Liver (tissue), 3 donors: ENCODE measurements around the gene POLDIP3.

Source experiments
- SP1 ChIP-seq: IDR thresholded peaks from 2 replicates; pipeline ENCODE4 v1.6.1; 2018; ENCODE audit warnings: antibody characterized with exemption, mild to moderate bottlenecking
- TF ChIP-seq, protein P1 (sequence below): fragments of 150-350 bp; IDR thresholded peaks from 2 replicates; pipeline ENCODE4 v1.5.1; 2017; ENCODE audit warnings: improper control_type of control experiment, low read depth, low read length; ENCODE audit not compliant: missing input control
- donor health status: healthy.
- donor health status: healthy.

DNA sequence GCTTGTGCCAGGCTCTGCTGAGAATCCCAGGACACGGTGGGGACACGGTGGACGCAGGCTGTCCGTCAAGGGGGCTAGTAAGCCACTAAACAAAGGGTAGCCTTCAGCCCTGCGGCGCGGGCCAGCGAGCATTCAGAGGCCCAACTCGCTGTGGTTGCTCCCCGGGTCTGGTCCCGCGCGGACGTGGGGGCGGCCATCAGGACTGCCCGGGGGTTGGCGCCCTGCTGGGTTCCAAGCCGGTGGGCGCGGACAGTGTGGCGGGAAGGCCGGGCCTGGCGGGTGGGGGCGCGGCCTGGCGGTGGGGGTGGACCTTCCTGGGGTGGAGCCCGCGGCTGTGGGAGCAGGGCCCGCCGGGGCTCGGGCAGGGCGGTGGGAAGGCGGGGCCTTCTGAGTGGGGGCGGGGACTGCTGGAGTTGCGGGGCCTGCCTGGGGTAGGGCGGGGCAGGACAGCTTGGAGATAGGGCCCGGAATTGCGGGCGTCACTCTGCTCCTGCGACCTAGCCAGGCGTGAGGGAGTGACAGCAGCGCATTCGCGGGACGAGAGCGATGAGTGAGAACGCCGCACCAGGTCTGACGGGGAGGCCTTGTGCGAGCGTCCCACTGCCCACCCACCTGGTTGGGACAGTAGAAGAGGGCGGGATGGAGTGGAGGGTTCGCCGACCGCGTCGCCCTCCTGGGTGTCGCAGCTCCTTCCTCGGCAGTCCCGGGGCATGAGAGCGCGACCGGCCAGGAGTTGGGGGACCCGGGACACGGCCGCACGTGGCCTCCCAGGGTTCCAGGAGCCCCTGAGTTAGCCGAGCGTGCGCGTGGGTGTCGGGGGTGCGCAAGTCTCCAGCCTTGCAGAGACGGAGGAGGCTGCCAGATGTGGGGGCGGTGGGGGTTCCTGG, 61.0 kb downstream of the POLDIP3 start, which contains the start of gene SERHL2:
- TF ChIP-seq, protein P1, sequence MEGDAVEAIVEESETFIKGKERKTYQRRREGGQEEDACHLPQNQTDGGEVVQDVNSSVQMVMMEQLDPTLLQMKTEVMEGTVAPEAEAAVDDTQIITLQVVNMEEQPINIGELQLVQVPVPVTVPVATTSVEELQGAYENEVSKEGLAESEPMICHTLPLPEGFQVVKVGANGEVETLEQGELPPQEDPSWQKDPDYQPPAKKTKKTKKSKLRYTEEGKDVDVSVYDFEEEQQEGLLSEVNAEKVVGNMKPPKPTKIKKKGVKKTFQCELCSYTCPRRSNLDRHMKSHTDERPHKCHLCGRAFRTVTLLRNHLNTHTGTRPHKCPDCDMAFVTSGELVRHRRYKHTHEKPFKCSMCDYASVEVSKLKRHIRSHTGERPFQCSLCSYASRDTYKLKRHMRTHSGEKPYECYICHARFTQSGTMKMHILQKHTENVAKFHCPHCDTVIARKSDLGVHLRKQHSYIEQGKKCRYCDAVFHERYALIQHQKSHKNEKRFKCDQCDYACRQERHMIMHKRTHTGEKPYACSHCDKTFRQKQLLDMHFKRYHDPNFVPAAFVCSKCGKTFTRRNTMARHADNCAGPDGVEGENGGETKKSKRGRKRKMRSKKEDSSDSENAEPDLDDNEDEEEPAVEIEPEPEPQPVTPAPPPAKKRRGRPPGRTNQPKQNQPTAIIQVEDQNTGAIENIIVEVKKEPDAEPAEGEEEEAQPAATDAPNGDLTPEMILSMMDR: no peak
- no peak for TF ChIP-seq SP1
